NCI-H526 treated with DMSO at 0.1 percent for 48 hours (cell line): ENCODE measurements around the gene ETF1.
"Not testable (repeated sequence)": the region's sequence is repeated elsewhere in the genome, so short reads cannot be mapped to it uniquely, and the experiment has no call there.

ENCODE experiments used
- DNase-seq: peaks from one replicate; lab custom pipeline; 2025; lab: John Stamatoyannopoulos, UW

Gene ETF1

GRCh38 chr5:138490648-138491283 lies 52.3 kb downstream of the ETF1 start:
- no peak for DNase-seq

- DNase-seq: no peak
Observed at GRCh38 chr5:138489683-138490061, 53.4 kb downstream of the ETF1 start.

- DNase-seq: no peak
Observed at GRCh38 chr5:138488481-138488945, 54.5 kb downstream of the ETF1 start.

- no peak for DNase-seq
Observed at GRCh38 chr5:138482638-138483037, 60.4 kb downstream of the ETF1 start.

GRCh38 chr5:138476918-138477317 lies 66.1 kb downstream of the ETF1 start:
- peak; percentile 74 for DNase-seq

- DNase-seq: not testable (repeated sequence)
Observed at GRCh38 chr5:138473151-138473550, 69.9 kb downstream of the ETF1 start.

GRCh38 chr5:138472353-138472752 lies 70.7 kb downstream of the ETF1 start:
- no peak for DNase-seq

- DNase-seq: no peak
Observed at GRCh38 chr5:138471052-138471361, 72.0 kb downstream of the ETF1 start.

- DNase-seq: no peak
Observed at GRCh38 chr5:138470322-138471051, 72.5 kb downstream of the ETF1 start.

- DNase-seq: no peak
Observed at GRCh38 chr5:138469540-138470321, 73.3 kb downstream of the ETF1 start.

GRCh38 chr5:138468966-138469539 lies 74.0 kb downstream of the ETF1 start:
- no peak for DNase-seq

- DNase-seq: no peak
Observed at GRCh38 chr5:138468133-138468965, 74.7 kb downstream of the ETF1 start.

GRCh38 chr5:138467711-138468132 lies 75.3 kb downstream of the ETF1 start:
- DNase-seq: no peak

GRCh38 chr5:138466900-138467710 lies 75.9 kb downstream of the ETF1 start:
- DNase-seq: no peak

GRCh38 chr5:138466125-138466899 lies 76.7 kb downstream of the ETF1 start:
- peak; percentile 18 for DNase-seq

GRCh38 chr5:138465261-138466124 lies 77.5 kb downstream of the ETF1 start, which contains the start of gene EGR1:
EGR1 (plus strand) TSS chr5:138465479; CDS start chr5:138465762, 283 bp downstream.
- DNase-seq: peak; percentile 90

- peak; percentile 95 for DNase-seq
Observed at GRCh38 chr5:138464388-138465260, 78.4 kb downstream of the ETF1 start.

GRCh38 chr5:138464008-138464387 lies 79.0 kb downstream of the ETF1 start:
- peak; percentile 81 for DNase-seq
